ENCODE data around the gene ETFA. TPM values are rescaled to one million over a fixed set of nuclear protein-coding genes. Genes with fewer than 3 reads are reported as not detected.
"Not testable (repeated sequence)": the region's sequence is repeated elsewhere in the genome, so short reads cannot be mapped to it uniquely, and the experiment has no call there.

The ETFA gene
- total and polyA plus RNA-seq, 9 of the 15 experiments (the other 6 are each of a cell fraction or from before 2014, with no cell fraction given), result 130 to 543 (median 232) TPM

DNA sequence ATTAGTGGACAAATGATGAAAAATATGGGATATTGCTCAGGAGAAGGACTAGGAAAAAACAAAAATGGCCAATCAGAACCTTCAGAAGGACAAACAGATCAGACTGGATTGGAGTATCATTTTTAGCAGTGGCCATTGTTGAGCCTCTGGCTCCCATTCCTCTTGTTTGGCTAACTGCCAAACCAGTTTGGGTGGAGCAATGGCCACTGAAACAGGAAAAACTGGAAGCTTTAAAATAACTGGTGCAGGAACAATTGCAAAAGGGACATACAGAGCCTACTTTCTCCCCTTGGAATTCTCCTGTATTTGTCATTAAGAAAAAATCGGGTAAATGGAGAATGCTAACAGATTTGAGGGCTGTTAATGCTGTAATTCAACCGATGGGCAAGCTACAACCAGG, 45.5 kb downstream of the ETFA start:
- H3K9me1 ChIP-seq (ENCODE audit: control insufficient read depth, insufficient read depth, low read length); H2AFZ ChIP-seq (ENCODE audit: low read depth, low read length); H3K4me3 ChIP-seq; ATAC-seq; H3K9ac ChIP-seq (ENCODE audit: insufficient read depth in 1 of 2, low read depth in 2 of 2, low read length in 2 of 2); H3K79me2 ChIP-seq (ENCODE audit: control insufficient read depth, insufficient read depth, low read length); H3K4me2 ChIP-seq (ENCODE audit: insufficient read depth, low read length); H4K20me1 ChIP-seq (replicated peaks; ENCODE audit: control insufficient read depth, insufficient read depth, low read length); DNase-seq (ENCODE audit: extremely low read depth in 1 of 4, low spot score in 3 of 4); H3K27me3 ChIP-seq (ENCODE audit: control insufficient read depth in 2 of 2, insufficient read depth in 2 of 2, low read length in 2 of 2); H3K9me3 ChIP-seq (replicated peaks; ENCODE audit: control insufficient read depth, insufficient read depth, low read depth, low read length); POLR2A ChIA-PET; H3K4me1 ChIP-seq (replicated peaks in 1 of 2; ENCODE audit: control insufficient read depth in 2 of 2, insufficient read depth in 2 of 2, low read length in 2 of 2); FAIRE-seq; H3K27ac ChIP-seq (ENCODE audit: extremely low read depth, low read depth, low read length); intact Hi-C loops (cut with micrococcal nuclease); BruUV-seq (replicated peaks); in situ Hi-C loops (cut with MboI); CTCF ChIA-PET (ENCODE audit: low intra/inter-chr PET ratio): not testable (repeated sequence)
- peaks cover 89% of the 10 kb centered on the region for H3K36me3 ChIP-seq (ENCODE audit: control insufficient read depth, insufficient read depth, low read length)
- WGBS (ENCODE audit: insufficient coverage, low coverage, missing lambda C conversion rate), result 100% methylated on average over 2 of the region's 2 CpGs
- TF ChIP-seq NFIC (IDR thresholded peaks at IDR 0.05), result peak; percentile 75

DNA sequence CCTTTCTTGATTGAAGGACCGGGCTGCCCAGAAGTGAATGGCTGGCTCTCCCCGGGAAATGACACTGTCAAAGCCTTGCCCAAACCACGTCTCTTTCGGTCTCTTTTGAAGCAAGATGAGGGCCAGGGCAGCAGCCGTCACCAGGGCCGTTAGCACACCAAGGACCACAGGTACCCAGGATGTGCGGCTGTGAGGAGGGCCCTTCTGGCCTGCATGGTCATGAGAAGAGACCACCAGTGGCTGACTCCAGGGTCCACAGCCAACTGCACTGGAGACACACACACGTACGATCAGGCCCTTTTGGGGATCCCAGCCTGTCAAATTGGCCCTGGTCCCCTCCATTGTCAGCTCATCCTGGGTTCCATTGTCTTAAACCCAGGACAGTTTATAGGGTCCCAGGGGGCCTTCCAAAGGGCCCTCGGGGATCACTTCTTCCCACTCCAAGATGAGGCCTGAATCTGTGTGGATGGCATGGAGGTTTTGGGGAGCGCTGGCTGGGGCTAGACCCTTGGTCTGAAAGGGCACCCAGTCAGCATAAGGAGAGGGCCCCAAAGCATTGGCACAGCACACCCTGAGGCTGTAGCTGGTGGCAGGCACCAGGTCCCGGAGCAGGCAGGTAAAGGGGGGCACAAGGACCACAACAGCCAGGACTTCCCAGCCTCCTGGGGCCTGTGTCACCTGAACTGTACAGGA, 50.9 kb downstream of the ETFA start:
- Histone ChIP-seq H3K4me3 (no peak overlapping the region), H2AFZ (ENCODE audit: low read depth, low read length) (no peak overlapping the region), H3K27ac (ENCODE audit: extremely low read depth, low read depth, low read length) (no peak overlapping the region), H3K79me2 (ENCODE audit: control insufficient read depth, insufficient read depth, low read length) (no peaks in the 10 kb centered on the region), H3K9ac (ENCODE audit: insufficient read depth in 1 of 2, low read depth in 2 of 2, low read length in 2 of 2) (no peak overlapping the region), H3K4me1 (replicated peaks in 1 of 2; ENCODE audit: control insufficient read depth in 2 of 2, insufficient read depth in 2 of 2, low read length in 2 of 2) (no peaks in the 10 kb centered on the region), H3K27me3 (ENCODE audit: control insufficient read depth in 2 of 2, insufficient read depth in 2 of 2, low read length in 2 of 2) (no peaks in the 10 kb centered on the region), H3K4me2 (ENCODE audit: insufficient read depth, low read length) (no peak overlapping the region), H3K9me3 (replicated peaks; ENCODE audit: control insufficient read depth, insufficient read depth, low read depth, low read length) (peaks cover 10% of the 10 kb centered on the region), H3K36me3 (ENCODE audit: control insufficient read depth, insufficient read depth, low read length) (peaks cover 73% of the 10 kb centered on the region), H4K20me1 (replicated peaks; ENCODE audit: control insufficient read depth, insufficient read depth, low read length) (no peaks in the 10 kb centered on the region), H3K9me1 (ENCODE audit: control insufficient read depth, insufficient read depth, low read length) (no peaks in the 10 kb centered on the region)
- TF ChIP-seq ZNF24 (IDR thresholded peaks at IDR 0.05), result no peak
- ChIA-PET POLR2A (interaction anchor here (1.9 kb wide), 1 partner anchor 10 kb away, joined by 5 read pairs; no protein-coding TSS in a partner anchor), CTCF (ENCODE audit: low intra/inter-chr PET ratio) (no interaction called here)
- DNase-seq (ENCODE audit: extremely low read depth in 1 of 4, low spot score in 3 of 4) (no peak), FAIRE-seq (no peak), ATAC-seq (no peak)
- intact Hi-C loops (cut with micrococcal nuclease), result no loop called here
- in situ Hi-C loops (cut with MboI), result no loop called here
- 86% methylated on average over 12 of the region's 12 CpGs for WGBS (ENCODE audit: insufficient coverage, low coverage, missing lambda C conversion rate)
- no TSS peak for BruUV-seq (replicated peaks)
